DMS153 (cell line): ENCODE measurements around the gene ULBP1.
"Not testable (repeated sequence)": the region's sequence is repeated elsewhere in the genome, so short reads cannot be mapped to it uniquely, and the experiment has no call there.

Experiments
- DNase-seq: peaks from one replicate; lab custom pipeline; 2025; lab: John Stamatoyannopoulos, UW

The ULBP1 gene

GRCh38 chr6:149953390-149953789 lies 10.4 kb upstream of the ULBP1 start:
- not testable (repeated sequence) for DNase-seq

GRCh38 chr6:149953934-149954327 lies 9.8 kb upstream of the ULBP1 start:
- DNase-seq: not testable (repeated sequence)

DNA sequence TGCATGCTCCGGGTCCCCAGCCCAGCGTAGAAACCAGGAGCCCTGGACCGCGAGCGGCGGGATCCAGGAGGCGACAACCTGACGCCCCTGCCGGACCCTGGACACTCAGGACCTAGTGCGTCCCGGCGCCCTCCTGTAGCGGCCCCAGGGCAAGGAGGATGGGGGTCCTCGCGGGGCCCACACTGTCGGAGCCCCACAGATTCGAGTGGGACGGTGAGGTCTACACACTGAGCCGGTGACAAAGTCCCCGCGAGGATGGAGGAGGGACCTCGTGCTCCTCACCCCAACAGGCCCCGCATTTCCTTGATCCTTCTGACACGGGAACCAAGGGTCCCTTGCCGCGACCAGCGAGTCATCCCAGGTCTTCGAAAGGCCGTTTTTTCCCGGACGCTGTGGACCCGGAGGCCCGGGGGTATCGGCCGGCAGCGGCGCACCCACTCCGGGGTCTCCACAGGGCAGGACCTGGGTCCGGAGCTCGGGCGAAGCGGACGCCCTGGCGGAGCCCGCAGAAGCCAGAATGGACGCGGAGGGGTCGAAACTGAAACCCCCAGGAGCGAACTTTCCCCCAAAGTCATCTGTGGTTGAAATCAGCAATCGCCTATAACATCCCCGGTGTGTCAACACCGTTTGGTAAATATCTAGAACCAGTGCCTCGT lies 9.3 kb upstream of the ULBP1 start:
- not testable (repeated sequence) for DNase-seq

DNA sequence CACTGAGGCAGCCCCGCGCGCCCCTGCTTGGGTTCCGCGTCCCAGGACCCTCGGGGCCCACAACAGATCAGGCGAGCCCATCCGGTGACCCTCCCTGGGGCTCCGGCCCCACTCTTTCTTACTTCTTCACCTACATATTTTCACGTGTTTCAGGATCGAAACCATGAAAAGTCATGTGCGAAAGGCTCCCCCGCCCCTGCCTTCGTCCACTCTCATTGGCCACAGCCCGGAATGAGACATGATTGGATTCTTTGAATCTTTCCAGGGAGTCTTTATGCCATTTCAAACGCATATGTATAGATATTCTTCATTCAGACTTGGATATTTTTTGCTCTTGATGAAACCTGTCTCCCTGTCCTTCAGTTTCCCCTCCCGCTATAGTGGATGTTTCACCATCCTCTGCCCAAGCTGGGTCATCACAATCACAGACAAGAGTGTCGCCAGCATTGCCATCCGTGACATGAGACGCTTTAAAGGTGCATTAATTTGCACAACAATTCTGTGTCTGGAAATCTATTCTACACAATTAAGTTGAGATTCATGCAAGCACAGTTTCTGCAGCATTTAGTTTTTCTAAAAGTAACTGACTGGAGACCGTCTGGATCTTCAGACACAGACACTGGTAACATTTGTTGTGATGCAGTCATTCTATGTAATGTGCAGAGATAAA lies 8.6 kb upstream of the ULBP1 start:
- DNase-seq: not testable (repeated sequence)

- DNase-seq: not testable (repeated sequence)
Observed at GRCh38 chr6:149955654-149956317, 8.0 kb upstream of the ULBP1 start.

- DNase-seq: not testable (repeated sequence)
Observed at GRCh38 chr6:149958124-149958523, 5.6 kb upstream of the ULBP1 start.

DNA sequence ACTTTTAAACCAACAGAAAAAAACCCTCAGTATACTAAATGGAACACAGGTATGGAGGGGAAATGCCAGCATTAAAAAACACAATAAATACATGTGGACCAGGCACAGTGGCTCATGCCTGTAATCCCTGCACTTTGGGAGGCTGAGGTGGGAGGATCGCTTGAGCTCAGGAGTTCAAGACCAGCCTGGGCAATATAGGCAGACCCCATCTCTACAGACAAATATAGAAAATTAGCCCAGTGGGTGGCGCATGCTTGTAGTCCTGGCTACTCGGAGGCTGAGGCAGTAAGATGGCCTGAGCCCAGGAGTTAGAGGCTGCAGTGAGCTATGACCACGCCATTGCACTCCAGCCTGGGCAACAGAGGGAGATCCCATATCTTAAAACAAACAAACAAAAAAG lies 3.9 kb upstream of the ULBP1 start:
- DNase-seq: not testable (repeated sequence)

GRCh38 chr6:149960488-149960887 lies 3.3 kb upstream of the ULBP1 start:
- no peak for DNase-seq

GRCh38 chr6:149961728-149962425 lies 1.9 kb upstream of the ULBP1 start:
- DNase-seq: no peak

DNA sequence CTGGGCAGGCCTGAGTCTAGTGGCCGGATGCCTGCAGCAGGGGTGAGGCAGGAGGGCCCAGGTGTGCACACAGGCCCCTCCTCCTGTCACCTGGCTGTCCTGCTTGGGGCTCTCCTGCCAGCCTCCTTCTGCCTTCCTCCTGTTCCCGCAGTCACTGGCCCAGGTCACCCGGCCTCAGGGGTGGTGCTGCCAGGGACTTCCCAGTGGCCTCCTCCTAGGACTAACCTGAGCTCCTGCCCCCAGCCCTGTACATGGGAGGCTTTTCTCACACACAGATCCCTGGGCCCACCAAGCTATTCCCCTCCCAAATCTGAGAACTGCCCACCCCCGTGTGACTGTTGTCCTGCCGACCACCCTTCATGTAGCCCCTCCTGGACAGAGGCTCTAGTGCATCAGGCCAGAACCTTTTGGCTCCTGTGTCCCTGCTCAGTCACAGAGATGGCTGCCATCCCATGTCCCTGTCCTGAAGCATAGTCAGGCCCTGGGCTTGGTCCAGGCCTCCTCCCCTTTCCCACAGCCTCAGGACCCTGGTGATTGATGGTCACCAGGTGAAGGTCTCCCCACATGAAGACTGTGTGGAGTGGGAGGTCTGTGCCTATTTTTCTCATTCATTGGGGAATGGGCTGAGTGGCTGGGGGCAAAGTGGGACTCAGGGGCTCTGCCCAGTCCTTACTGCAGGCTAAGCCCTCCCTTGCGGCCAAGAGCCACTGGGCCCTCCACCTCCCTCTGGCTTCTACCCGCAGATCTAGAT lies 1.1 kb upstream of the ULBP1 start:
- no peak for DNase-seq

- DNase-seq: no peak
Observed at GRCh38 chr6:149963212-149963461, 606 bp upstream of the ULBP1 start.

GRCh38 chr6:149964308-149965193 lies 808 bp downstream of the ULBP1 start:
- no peak for DNase-seq

DNA sequence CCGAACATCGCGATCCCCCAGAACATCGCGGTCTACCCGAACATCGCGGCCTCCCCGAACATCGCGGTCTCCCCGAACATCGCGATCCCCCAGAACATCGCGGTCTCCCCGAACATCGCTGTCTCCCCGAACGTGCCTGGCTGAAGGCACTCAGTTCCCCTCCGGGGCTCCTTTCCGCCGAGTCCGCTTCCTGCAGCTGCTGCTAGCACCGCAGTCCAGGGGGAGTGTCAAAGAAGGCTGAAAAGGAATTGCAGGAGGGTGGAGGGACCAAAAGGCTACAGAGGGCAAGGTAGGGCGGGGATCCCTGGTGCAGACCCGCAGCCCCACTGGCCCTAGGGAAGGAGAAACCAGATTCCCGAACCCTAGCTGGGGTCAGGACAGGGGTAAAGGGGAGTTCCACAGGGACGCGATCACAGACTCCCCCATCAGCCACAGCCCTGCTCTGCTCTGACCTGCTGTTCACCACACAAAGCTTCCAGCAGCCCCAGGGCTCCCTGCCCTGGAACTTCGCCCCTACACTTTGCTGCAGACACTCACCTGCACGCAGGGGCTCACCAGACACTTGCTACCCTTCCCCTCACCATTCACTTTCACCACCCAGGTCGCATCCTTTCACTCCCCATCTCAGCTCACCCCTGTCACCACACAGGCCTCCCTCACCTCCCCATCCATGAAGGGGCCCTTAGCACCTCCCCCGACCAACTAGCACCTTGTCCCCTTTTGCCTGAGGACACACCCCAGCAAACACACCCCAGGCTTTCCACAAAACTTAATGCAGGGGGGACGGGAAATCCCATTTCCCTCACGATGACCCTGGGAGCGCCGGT lies 1.7 kb downstream of the ULBP1 start:
- DNase-seq: no peak

DNA sequence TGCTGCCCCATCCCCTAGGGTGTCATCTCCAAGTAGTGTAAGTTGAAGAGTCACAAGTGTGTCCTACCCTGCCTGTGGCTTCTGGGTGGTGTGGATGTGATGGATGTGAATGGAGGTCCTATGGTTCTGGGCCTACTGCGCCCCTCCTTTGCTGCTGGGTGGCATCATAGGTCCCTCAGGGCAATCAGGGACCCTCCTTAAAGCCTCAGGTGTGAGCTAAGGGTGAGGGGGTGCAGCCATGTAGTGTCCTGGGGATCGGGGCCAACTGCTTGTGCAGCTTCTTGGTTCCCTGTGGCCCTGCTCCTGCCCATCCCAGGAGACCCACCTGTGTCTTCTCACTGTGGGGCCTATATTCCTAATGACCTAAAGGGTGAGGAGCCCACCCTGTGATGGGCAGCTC lies 2.6 kb downstream of the ULBP1 start:
- not testable (repeated sequence) for DNase-seq

GRCh38 chr6:149967591-149967990 lies 3.8 kb downstream of the ULBP1 start:
- DNase-seq: no peak

DNA sequence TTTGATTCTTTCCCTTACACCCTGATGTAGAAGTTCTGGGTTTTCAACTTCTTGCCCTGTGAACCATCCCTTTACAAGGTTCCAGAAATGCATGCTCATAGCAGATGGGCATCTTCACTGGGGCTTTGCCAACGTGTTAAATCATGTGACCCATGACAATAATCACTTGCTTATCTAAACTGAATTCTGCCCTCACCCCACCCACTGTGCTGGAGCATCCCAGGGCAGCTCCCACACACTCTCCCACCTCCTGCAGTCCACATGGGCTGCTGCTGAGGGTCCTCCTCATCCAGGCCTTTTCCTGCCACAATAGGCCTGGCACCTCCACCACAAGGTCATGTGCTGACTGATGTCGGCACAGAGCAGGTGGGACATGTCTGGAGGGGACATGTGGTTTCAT lies 4.3 kb downstream of the ULBP1 start:
- DNase-seq: not testable (repeated sequence)

GRCh38 chr6:149968909-149969308 lies 5.2 kb downstream of the ULBP1 start:
- DNase-seq: not testable (repeated sequence)

DNA sequence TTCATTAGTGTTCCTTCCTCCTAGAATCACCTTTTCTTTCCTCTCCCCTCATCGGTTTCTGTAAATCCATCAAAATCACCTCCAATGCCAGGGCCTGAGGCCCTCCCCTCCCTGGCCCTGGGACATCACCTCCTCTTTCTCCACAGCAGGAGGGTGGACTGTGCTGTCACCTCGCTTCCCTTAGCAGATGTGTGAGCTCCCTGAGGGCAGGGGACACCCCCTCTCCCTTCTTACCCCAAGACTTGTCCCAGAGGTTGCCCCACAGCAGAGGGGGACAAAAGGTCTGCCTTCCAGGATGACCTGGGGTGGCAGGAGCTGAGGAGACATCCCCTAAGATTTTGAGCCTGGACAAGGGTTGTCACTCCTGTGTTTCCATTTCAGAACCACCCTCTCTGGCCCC lies 5.9 kb downstream of the ULBP1 start:
- no peak for DNase-seq

DNA sequence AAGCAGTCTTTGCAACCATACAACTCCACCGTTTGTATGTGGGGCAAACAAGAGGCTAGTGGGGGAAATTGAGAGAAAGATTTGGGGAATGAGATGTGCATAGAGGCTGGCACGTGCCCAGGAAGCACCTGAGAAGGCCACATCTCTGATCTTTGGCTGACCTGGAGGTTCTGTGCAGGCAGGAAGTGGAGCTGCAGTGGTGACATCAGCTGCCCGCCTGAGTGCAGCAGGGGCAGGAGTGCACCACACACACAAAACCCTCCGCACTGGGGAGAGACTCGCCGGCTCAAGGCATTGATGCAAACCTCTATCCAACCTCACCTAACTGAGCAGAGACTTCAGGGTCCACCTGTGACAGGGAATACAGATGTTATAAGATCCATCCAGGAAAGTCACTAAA lies 10.7 kb downstream of the ULBP1 start:
- DNase-seq: not testable (repeated sequence)

GRCh38 chr6:149974825-149975224 lies 11.1 kb downstream of the ULBP1 start:
- no peak for DNase-seq
